Ovary (tissue), 3 donors: ENCODE measurements around the gene SERPINB6.

Experiments
- CTCF ChIP-seq, 3 donors: fragments of 450-650 bp in 2 of 3; fragments of 200-600 bp in 1 of 3; IDR thresholded peaks; one replicate each; pipeline versions ENCODE4 v1.5.1 to v1.8.0; 2016 to 2022; ENCODE audit warnings: antibody characterized with exemption in 3 of 3, mild to moderate bottlenecking in 1 of 3
- POLR2A ChIP-seq: fragments of 450-650 bp; IDR thresholded peaks from one replicate; pipeline ENCODE4 v1.6.1; 2017; ENCODE audit warnings: antibody characterized with exemption, mild to moderate bottlenecking, moderate library complexity
- donor health status: DM: no; HTN: no; CAD: no.

- TF ChIP-seq CTCF (IDR thresholded peaks at IDR 0.05), result no peak
- TF ChIP-seq POLR2A, result no peak
Observed at GRCh38 chr6:2915150-2915549, 56.2 kb downstream of the SERPINB6 start.
